Right kidney (tissue), 1 donor: Measurements from ENCODE around the gene ASB13.
A peak's percentile ranks its signal among the peaks of the same experiment; 100 is the strongest.

Source experiments
- DNase-seq: peaks from one replicate; pipeline ENCODE4 v3.0.0-alpha.2; 2016

The ASB13 gene

GRCh38 chr10:5648494-5649457 lies 17.6 kb downstream of the ASB13 start:
- no peak for DNase-seq

GRCh38 chr10:5647507-5648240 lies 18.7 kb downstream of the ASB13 start:
- no peak for DNase-seq

DNA sequence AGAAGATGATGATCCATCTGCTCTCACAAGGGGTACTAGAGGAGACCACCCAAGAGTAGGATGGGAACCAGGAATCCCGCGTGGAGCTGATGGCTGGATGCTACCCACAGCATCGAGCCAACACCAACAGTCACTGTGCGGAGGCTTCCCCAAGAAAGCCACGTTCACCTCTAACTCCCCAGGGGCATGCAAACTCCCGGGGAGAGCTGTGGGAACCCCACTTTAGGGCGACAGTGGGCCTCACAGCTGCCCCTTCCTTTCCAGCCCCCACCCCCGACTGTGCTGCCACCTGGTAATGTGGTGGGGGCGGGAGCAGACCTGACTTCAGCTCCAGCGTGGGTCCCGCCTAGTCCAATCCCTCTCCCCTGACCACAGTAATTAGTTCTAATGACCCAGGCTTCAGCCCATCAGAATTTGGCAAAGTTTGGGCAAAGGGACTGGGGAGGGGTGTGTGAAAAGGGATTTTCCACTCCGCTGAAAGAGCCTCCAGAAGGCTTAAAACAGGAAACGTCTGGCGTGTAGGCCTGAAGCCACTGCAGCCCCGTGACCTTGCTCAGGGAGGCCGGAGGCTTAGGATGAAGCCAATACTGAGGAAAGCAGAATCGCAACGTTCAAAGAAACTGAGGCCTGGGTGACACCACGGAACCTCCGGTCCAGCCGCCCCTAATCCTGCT lies 20.3 kb downstream of the ASB13 start:
- no peak for DNase-seq

DNA sequence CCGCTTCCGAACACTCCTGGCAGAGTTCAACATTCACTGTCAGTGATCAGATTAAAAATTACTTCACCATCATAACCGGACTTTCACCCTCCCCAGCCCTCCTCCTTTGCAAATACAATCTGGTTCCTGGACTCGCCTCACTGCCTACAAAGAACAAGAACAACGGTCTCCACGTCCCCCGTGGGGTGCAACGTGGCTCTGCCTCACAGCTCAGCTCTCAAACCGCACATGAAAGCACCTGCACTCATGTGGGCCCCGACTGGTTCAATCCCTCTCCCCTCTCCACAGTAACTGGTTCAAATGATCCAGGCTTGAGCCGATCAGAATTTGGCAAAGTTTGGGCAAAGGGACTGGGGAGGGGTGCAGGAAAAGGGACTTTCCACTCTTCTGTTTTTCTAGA lies 21.0 kb downstream of the ASB13 start:
- DNase-seq = no peak

DNA sequence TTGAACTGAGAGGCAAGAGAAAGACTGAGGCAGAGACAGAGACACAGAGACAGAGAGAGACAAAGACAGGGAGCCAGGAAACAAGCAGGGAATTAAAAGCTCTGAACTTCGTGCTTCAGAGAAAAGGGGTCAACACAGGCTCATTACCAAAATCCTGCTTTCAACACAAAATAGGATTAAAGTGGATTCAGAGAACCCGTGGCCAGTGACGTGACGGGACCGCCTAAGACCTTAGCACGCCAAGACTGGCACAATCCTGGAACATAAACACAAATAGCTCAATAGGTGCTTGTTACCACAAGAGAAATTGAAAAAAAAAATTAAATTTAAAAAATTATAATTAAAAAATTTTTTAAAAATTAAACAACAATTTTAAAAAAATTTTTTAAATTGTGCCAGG lies 21.5 kb downstream of the ASB13 start:
- no peak for DNase-seq

- no peak for DNase-seq
These were observed 22.9 kb downstream of the ASB13 start for GRCh38 chr10:5643346-5644067.

GRCh38 chr10:5641501-5641900 lies 24.9 kb downstream of the ASB13 start:
- DNase-seq = no peak

DNA sequence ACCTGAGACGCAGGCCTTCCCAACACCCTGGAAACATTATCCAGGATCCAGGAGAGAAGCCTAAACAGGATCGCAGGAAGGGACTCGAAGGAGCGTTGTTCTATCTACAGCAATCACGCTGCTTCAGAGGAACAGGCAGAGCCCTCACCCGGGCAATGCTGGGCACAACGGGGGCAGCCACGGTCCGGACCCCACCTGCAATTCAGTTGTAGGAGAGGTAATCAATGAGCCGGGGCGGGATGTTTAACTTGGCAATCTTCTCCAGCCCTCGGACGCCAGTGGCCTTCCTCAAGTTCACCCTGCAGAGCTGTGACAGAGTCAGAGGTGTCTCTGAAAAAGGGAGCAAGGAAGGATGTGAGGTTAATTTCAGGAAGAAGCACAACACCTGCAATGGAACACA lies 25.9 kb downstream of the ASB13 start:
- no peak for DNase-seq

GRCh38 chr10:5640036-5640435 lies 26.4 kb downstream of the ASB13 start:
- no peak for DNase-seq

DNA sequence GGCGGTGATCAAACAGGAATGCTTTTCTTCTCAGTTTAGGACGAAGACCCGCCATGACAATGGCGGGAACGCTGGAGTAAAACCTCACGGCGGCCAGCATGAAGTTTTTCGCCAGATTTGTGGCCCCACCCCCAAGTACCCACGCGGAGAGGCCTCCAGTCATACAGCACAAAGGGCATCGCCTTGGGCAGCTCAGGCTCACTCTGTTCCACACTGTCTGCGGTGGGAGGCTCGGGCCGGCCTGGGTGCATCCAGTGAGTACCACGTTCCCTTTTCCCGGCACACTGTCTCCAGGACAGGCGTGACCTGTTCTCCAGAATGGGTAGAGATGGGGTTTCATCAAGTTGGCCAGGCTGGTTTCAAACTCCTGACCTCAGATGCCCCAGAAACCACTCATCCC lies 27.3 kb downstream of the ASB13 start:
- no peak for DNase-seq

DNA sequence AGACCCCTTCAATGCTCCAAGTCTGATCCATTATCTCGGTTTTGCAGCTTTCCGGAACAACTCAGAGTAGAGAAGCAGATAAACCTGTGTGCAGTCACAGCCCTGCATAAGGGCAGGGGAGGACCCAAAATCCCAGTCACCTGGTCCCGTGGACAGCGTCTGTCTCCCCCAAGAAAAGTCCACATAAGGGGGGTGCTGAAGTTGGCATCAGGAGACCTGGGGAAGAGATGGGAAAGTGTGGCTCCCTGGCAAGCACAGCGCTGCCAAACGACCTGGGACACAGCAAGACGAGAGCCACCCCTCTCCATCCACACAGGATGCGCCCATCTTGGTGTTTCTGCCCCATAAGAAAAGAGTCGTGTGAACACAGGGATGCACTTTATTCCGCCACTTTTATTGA lies 27.9 kb downstream of the ASB13 start:
- no peak for DNase-seq

DNA sequence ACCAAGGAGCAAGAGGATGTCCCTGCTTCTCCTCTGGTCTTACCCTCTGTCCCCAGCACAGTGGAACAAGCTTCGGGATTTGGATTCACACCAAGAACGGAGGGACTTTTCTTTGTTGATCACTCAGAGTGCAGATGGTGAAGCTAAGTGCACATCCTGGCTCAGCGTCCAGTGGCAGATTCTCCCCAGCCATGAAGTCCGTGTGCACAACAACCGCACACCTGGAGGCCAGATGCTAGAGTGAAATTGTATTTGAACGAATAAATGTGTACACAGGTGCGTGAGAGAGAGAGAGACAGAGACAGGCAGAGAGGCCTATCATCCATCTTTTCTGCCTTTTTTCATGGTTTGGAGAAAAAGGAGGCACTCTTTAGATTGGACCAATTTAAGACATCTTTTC lies 31.5 kb downstream of the ASB13 start:
- no peak for DNase-seq

DNA sequence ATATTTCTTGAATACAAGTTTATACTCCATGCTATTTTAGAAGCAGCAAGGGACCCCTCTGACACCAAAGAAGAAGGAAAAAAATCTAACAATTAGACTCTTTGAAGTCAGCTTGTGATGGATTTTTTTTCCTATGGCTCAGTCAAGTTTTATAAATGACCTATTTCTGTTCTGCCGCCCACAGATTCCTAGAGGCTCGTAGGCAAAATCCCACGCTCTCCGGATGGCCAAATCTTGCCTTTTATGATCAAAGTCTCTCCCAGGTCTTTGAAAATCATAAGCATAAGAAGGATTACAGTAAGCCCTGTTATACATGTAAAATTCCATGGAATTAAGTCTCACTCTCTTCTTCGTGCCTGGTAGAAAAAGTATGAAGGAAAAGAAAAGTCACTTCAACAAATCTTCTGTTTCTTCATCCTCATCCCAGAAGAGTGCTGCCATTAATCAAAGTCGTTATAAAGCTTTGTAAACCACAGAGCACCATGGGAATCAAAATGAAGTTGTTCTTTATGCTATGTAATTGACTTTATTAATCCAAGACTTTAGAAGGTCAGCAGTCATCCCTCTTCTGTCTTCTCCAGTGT lies 33.1 kb downstream of the ASB13 start:
- DNase-seq = no peak

DNA sequence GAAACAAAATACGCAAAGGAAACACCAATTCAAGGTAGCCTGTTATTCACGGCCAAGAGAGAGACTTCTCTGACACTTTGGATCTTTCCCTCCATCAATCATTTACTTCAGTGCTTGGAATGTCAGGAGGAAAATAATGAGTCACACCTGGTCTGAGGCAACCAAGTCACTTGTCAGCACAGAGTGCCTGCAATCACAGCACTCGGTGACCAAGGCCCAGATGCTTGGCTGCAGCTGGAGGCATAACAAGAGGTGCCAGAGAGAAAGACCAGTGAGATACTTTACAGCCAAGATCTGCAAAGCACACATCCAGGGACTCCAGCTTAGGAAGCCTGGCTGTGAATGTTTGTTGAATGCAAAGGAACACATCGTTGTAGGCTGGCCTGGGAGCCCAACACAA lies 33.9 kb downstream of the ASB13 start:
- DNase-seq = no peak

DNA sequence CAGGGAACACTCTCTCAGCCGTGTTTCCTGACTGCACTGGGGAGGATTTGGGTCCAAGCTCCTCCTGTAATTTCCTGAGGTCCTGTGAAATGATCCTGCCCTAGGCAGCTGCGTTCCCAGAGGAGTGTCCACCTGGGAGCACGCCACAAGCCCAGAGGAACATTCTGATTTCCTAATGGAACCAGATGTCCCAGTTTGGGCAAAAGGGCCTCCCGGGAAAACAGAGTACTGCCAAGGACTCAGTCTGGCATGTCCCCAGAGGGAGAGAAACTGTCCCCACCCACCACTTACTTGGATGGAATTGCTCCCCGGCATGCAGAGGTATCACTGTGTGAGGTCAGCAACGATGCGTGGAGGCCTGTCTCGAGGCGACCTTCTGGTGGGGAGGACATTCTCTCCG lies 34.5 kb downstream of the ASB13 start:
- no peak for DNase-seq

DNA sequence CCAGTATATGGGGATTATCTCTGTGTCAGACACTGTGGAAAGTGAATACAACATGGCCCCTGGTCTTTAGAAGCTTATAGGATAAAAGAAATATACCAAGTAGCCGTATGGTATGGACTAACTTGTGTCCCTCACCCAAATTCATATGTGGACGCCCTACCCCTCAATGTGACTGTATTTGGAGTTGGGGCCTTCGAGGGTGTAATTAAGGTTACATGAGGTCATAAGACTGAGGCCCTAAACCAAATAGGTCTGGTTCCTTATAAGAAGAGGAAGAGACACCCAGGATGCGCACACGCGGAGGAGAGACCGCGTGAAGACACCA lies 36.3 kb downstream of the ASB13 start:
- DNase-seq = no peak

DNA sequence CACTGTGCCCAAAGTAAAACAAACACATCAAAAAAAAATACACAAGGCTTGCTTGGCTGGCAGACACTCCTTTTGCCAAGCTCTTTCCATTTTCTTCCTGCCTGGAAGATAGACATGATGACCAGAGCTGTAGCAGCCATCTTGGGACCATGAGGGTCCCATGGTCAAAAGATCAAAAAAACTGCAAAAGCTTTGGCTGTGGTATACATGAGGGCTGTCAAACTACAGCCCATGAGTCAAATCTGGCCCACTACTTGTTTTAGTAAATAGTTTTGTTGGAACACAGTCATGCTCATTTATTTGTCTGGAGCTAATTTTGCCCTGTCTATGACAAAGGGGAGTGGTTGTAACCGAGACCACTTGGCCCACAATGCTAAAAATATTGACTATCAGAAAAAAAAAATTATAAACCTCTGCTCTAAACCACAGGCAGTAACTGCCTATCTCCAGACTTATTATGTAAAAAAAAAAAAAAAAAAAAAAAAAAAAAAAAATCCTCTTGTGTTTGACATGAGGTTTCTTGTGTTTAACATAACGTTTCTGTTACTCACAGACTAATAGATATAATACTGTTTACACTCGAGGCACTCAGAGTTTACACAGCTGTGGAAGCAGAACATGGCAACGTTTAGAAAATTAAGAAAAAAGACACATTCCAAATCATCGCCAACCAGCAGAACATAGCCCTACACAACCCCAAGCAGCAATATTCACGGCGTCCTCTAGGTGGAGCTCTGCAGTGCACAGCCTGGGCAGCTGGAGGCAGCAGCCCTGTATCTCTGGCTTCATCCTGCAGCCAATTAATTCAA lies 36.9 kb downstream of the ASB13 start:
- peak; percentile 59 for DNase-seq

DNA sequence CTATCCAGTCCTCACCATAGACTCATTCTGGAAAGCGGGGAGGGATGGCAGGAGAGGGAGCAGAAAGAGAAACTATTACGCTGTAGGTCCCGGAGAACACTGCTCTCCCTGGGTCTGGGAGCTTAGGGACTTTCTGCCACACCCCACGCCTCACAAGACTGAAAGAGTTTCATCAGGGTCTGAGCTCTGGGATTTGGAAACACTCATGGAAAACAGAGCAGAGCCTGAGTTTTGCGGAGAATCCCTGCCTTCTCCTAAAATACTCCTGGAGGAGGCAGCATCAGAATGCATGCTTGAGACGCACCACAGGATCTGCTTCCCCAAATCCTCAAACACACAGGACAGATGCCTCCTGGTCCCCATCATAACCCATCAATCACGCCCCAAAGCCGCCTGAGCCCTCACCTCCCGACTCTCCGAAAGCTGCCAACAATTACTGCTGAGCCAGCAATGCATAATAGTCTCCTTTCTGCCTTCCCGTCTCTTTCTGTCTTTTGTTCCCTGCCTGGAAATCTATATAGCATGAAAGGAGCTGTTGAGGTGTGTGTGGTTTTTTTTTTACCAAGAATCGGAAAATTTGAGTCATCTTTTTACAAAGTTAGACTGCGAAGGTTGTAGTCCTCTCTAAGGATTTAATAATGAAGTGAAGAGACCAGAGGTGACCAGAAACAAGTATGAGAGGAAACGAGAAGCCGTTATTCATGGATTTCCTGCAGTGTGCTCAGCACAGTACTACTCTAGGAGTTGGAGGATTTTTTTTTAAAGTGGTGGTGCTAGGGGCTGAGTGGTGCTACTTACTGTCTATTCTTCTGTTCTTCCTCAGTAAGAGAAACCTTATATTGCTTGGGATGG lies 37.7 kb downstream of the ASB13 start:
- no peak for DNase-seq

DNA sequence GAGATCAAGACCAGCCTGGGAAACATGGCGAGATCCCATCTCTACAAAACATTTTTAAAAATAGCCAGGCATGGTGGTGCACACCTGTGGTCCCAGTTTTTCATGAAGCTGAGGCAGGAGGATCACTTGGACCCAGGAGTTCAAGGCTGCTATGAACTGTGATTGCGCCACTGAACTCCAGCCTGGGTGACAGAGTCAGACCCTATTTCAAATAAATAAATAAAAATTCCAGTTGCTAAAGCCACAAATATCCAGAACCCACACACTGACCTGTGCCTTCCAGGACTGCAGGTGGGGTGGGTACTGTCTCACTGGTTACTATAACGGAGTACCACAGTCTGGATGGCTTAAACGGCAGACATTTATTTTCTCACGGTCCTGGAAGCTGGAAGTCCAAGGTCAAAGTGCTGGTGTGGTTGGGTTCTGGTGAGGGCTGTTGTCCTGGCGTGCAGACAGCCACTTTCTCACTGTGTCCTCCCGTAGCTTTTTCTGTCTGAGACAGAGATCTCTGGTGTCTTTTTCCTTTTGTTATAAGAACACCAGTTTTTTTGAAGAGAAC lies 38.8 kb downstream of the ASB13 start:
- DNase-seq = no peak
